ENCODE measurements around the gene MINPP1.

DNA sequence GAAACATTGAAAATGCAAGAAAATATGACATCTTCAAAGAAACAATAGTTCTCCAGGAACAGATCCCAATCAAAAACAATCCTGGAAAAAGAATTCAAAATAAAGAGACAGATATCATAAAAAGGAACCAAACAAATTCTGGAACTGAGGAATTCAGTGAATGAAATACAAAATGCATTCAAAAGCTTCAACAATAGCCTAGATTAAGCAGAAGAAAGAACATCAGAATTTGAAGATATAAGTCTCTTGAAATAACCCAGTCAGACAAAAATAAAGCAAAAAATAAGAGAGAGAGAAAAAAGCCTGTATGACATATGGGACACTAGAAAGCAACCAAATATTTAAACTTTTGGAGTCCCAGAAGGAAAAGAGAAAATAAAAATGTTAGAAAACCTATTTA lies 60.3 kb downstream of the MINPP1 start:
- no peak for TF ChIP-seq EZH2 (IDR thresholded peaks at IDR 0.05; ENCODE audit: insufficient read depth, low read length)
- TF ChIP-seq, protein P1, sequence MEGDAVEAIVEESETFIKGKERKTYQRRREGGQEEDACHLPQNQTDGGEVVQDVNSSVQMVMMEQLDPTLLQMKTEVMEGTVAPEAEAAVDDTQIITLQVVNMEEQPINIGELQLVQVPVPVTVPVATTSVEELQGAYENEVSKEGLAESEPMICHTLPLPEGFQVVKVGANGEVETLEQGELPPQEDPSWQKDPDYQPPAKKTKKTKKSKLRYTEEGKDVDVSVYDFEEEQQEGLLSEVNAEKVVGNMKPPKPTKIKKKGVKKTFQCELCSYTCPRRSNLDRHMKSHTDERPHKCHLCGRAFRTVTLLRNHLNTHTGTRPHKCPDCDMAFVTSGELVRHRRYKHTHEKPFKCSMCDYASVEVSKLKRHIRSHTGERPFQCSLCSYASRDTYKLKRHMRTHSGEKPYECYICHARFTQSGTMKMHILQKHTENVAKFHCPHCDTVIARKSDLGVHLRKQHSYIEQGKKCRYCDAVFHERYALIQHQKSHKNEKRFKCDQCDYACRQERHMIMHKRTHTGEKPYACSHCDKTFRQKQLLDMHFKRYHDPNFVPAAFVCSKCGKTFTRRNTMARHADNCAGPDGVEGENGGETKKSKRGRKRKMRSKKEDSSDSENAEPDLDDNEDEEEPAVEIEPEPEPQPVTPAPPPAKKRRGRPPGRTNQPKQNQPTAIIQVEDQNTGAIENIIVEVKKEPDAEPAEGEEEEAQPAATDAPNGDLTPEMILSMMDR (IDR thresholded peaks at IDR 0.05; ENCODE audit: insufficient read depth, low read depth, low read length): no peak

Data from astrocyte (in vitro differentiated cells and primary cell).